Activated CD4-positive, CD25-positive, alpha-beta regulatory T cell (primary cell): ENCODE measurements around the gene ZNF230.
A peak's percentile ranks its signal among the peaks of the same experiment; 100 is the strongest.

Experiments used
- DNase-seq, 4 experiments: peaks; one replicate each; lab custom pipeline; 2025; lab: John Stamatoyannopoulos, UW

ZNF230 gene

DNA sequence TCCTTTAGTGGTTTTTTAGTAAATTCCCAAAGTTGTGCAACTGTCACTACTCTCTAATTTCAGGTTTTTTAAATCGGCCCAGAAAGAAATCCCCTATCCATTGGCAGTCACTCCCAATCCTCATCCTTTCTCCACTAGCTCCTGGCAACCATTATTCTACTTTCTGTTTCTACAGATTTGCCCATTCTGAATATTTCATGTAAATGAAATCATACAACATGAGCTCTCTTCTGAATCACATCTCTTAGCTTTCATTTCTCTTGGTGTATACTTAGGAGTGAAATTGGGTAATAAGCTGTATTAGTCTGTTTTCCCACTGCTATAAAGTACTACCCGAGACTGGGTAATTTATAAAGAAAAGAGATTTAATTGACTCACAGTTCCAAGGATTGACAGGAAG, 39.4 kb downstream of the ZNF230 start:
- no peak for DNase-seq

GRCh38 chr19:44050740-44051649, 48.2 kb downstream of the ZNF230 start:
- no peak for DNase-seq

- peak; percentile 12 to 35 (median 16) for DNase-seq
Measured at GRCh38 chr19:44051650-44052402, 49.1 kb downstream of the ZNF230 start, which contains the start of gene ZNF223. TSS of gene ZNF223 (plus strand) at chr19:44052036. CDS start at chr19:44055177, 3,141 bp downstream.

DNA sequence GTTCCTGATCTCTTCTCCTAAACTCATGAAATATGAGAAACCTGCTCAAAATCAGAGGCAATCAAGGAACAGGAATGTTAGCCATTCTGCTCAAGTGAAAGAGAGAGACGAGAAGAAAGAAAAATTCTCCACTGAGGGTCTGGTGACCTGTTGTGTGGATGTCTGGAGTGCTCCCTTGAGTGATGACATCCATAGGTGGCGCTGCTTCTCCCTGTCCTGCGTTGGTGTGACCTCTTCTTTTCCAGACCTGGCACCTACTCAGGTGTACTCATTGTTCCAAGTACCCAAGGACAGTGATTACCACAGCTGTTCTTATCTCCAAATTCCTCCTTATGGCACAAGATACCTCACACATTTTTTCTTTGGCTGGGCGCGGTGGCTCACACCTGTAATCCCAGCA, 53.1 kb downstream of the ZNF230 start:
- DNase-seq, result no peak

DNA sequence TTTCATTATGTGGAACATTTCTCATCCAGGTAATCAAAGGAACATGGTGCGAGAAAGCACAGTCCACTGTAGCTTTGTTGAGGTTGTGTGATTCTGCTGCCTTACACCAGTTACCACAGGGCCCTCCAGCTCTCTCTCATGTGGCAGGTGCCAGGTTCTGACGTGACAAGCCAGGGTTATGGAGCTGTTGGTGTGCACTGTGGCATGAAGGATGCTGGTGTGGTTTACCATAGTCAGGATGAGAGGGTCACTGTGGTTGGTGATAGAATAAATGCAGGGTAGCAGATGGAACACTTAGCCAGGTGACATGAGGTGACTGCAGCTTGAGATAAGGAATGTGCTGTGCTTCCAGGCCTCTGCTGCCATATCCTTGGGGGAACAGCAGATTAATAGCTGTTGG, 56.5 kb downstream of the ZNF230 start:
- DNase-seq, result no peak

DNA sequence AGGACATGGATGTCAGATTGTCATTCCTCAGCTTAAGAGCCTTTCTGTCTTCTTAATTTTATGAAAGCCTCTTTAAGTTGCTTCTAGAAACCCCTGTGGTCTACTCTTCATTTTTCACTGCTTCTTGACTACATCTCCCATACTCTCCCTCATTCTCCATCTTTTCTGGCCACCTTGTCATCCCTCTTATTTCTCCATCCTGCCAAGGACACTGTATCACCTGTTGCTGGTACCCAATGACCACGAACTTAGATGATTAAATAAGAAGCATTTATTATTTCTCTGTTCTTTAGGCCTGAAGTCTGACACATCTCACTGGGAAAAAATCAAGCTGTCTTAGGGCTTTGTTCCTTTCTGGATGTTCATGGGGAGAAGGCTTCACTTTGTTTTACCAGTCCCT, 58.3 kb downstream of the ZNF230 start:
- no peak for DNase-seq
